Tibial nerve (tissue), 4 donors: Measurements from ENCODE around the gene CTBP2. TPM values are rescaled to one million over a fixed set of nuclear protein-coding genes. Genes with fewer than 3 reads are reported as not detected.
A peak's percentile ranks its signal among the peaks of the same experiment; 100 is the strongest.

ENCODE experiments used
- DNase-seq, 2 donors: peaks; one replicate each; pipeline ENCODE4 v3.0.0-alpha.2; 2019; ENCODE audit warnings: low spot score in 2 of 2
- H3K27ac ChIP-seq, 4 donors: fragments of 200-600 bp; sonication (generic) in 3 of 4; one replicate each; pipeline ENCODE4 v1.5.1; 2017 to 2019; ENCODE audit warnings: mild to moderate bottlenecking in 1 of 4
- H3K27me3 ChIP-seq, 2 donors: fragments of 200-600 bp; sonication (generic) in 1 of 2; one replicate each; pipeline versions ENCODE4 v1.5.1 to v1.6.0; 2017 to 2019
- H3K36me3 ChIP-seq, 3 donors: fragments of 200-600 bp; sonication (generic); one replicate each; pipeline ENCODE4 v1.5.1; 2018 to 2019
- H3K4me1 ChIP-seq, 4 donors: fragments of 200-600 bp; sonication (generic) in 3 of 4; one replicate each; pipeline ENCODE4 v1.5.1; 2017 to 2019
- H3K4me3 ChIP-seq, 4 donors: fragments of 200-600 bp; sonication (generic) in 3 of 4; one replicate each; pipeline ENCODE4 v1.5.1; 2017 to 2019; ENCODE audit warnings: mild to moderate bottlenecking in 1 of 4, moderate library complexity in 1 of 4
- H3K9me3 ChIP-seq, 4 donors: fragments of 200-600 bp; sonication (generic) in 3 of 4; one replicate each; pipeline ENCODE4 v1.5.1; 2017 to 2019
- EP300 ChIP-seq, 2 donors: sonication (generic); formaldehyde crosslinking; IDR thresholded peaks; one replicate each; pipeline ENCODE4 v1.6.1; 2017; ENCODE audit warnings: antibody characterized with exemption in 2 of 2, mild to moderate bottlenecking in 1 of 2
- POLR2A ChIP-seq, 2 donors: fragments of 450-650 bp; IDR thresholded peaks; one replicate each; pipeline ENCODE4 v1.6.1; 2017; ENCODE audit warnings: antibody characterized with exemption in 2 of 2, mild to moderate bottlenecking in 2 of 2, moderate library complexity in 2 of 2
- WGBS, 2 donors: methylation state at CpG; one replicate each; pipeline ENCODE4 v1.1.5; 2018; 5-methylcytosine and 5-hydroxymethylcytosine counted together
- total RNA-seq, 4 donors: library from RNA; depleted of rRNA; stranded (reverse); fragments of >200 nt; gene quantifications; one replicate each; pipeline ENCODE4 v1.1.0, GENCODE V29; 2016
- TF ChIP-seq, protein P1 (sequence below), 5 experiments: fragments of 200-600 bp in 3 of 5; fragments of 450-650 bp in 2 of 5; sonication (generic) in 3 of 5; IDR thresholded peaks; one replicate each; pipeline ENCODE4 v1.5.1; 2016 to 2019; ENCODE audit warnings: antibody characterized with exemption in 5 of 5, mild to moderate bottlenecking in 3 of 5, moderate library complexity in 2 of 5

CTBP2 gene
- total RNA-seq, 4 donors from 2014 or later, result 40.4 to 97.9 (median 62.3) TPM

- H3K27ac ChIP-seq, result peak overlapping the region in 2 of 4 donors; percentile 79 to 88
Observed at GRCh38 chr10:125014086-125014830, 146.1 kb downstream of the CTBP2 start.

DNA sequence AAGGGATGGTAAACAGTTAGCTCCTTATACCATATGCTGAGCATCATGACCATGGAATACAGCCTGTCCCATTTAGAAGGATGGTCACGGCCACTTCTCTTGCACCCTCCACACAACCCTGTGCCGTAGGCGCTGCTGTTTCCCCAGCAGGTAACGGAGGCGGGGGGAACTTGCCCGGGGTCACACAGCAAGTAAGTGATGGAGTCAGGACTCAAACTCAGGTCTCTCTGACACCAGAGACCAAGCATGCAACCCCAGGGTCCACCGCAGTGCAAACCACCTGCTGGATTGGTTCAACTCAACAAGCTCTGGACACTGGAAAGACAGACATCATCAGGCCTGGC lies 146.9 kb downstream of the CTBP2 start:
- TF ChIP-seq POLR2A (IDR thresholded peaks at IDR 0.05) (no peak), EP300 (IDR thresholded peaks at IDR 0.05) (no peak)
- TF ChIP-seq, protein P1, sequence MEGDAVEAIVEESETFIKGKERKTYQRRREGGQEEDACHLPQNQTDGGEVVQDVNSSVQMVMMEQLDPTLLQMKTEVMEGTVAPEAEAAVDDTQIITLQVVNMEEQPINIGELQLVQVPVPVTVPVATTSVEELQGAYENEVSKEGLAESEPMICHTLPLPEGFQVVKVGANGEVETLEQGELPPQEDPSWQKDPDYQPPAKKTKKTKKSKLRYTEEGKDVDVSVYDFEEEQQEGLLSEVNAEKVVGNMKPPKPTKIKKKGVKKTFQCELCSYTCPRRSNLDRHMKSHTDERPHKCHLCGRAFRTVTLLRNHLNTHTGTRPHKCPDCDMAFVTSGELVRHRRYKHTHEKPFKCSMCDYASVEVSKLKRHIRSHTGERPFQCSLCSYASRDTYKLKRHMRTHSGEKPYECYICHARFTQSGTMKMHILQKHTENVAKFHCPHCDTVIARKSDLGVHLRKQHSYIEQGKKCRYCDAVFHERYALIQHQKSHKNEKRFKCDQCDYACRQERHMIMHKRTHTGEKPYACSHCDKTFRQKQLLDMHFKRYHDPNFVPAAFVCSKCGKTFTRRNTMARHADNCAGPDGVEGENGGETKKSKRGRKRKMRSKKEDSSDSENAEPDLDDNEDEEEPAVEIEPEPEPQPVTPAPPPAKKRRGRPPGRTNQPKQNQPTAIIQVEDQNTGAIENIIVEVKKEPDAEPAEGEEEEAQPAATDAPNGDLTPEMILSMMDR (IDR thresholded peaks at IDR 0.05), result no peak
- 96% methylated on average over 7 of the region's 7 CpGs for WGBS, 2 donors
- H3K27me3 ChIP-seq, result no peaks in the 10 kb centered on the region
- DNase-seq, result no peak
- no peaks in the 10 kb centered on the region for H3K9me3 ChIP-seq
- no peak overlapping the region for H3K27ac ChIP-seq
- peaks cover 3 to 56% (median 44%) of the 10 kb centered on the region in 4 donors for H3K4me1 ChIP-seq
- no peak overlapping the region for H3K4me3 ChIP-seq
- no peaks in the 10 kb centered on the region for H3K36me3 ChIP-seq

More at GRCh38 chr10:125014086-125014830, 146.1 kb downstream of the CTBP2 start:
- Histone ChIP-seq H3K9me3 (no peaks in the 10 kb centered on the region), H3K36me3 (no peaks in the 10 kb centered on the region), H3K4me3 (no peak overlapping the region), H3K4me1 (peaks cover 3 to 63% (median 44%) of the 10 kb centered on the region in 4 donors), H3K27me3 (no peaks in the 10 kb centered on the region)
- TF ChIP-seq, protein P1 (IDR thresholded peaks at IDR 0.05), result no peak
- TF ChIP-seq EP300 (IDR thresholded peaks at IDR 0.05) (no peak), POLR2A (IDR thresholded peaks at IDR 0.05) (no peak)
- no peak for DNase-seq
- 62 to 70% methylated on average over 19 to 20 of the region's 20 CpGs for WGBS, 2 donors

DNA sequence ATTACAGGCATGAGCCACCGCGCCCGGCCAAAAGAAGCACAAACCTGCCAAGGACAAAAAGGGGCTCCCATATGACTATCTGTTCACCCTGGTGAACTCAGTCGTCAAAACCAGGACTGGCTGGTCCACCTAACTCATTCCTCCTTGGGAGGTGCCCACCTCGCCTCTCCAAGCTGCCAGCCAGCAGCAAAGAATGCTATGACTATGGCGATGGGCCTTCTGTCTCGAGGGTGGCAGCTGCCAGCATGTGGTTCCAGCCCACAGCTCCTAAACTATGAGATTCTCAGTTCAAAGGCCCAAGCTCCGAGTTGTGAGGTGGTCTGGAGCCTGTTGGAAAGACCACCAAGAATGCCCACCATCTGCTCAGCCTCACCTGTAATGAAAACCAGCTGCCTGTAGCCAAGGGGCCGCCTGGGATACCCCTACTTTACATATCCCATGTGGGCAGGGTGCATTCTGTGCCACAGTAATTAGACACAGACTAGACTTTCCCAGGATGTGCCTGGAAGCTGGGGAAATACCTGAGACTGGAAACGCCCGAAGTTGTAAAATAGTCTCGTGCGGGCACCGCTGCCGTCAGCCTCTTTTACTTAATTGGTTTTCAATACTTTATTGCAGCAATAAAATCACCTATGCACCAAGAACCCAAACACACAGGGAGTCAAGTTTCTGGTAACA lies 147.4 kb downstream of the CTBP2 start:
- H3K9me3 ChIP-seq, result no peaks in the 10 kb centered on the region
- no peak for DNase-seq
- no peaks in the 10 kb centered on the region for H3K36me3 ChIP-seq
- 92 to 93% methylated on average over 11 to 15 of the region's 15 CpGs for WGBS, 2 donors
- peaks cover 3 to 51% (median 42%) of the 10 kb centered on the region in 4 donors for H3K4me1 ChIP-seq
- TF ChIP-seq, protein P1 (IDR thresholded peaks at IDR 0.05), result no peak
- TF ChIP-seq POLR2A (IDR thresholded peaks at IDR 0.05), result no peak
- peak overlapping the region in 2 of 4 donors; percentile 18 to 26 for H3K27ac ChIP-seq
- H3K27me3 ChIP-seq, result no peaks in the 10 kb centered on the region
- H3K4me3 ChIP-seq, result no peak overlapping the region

DNA sequence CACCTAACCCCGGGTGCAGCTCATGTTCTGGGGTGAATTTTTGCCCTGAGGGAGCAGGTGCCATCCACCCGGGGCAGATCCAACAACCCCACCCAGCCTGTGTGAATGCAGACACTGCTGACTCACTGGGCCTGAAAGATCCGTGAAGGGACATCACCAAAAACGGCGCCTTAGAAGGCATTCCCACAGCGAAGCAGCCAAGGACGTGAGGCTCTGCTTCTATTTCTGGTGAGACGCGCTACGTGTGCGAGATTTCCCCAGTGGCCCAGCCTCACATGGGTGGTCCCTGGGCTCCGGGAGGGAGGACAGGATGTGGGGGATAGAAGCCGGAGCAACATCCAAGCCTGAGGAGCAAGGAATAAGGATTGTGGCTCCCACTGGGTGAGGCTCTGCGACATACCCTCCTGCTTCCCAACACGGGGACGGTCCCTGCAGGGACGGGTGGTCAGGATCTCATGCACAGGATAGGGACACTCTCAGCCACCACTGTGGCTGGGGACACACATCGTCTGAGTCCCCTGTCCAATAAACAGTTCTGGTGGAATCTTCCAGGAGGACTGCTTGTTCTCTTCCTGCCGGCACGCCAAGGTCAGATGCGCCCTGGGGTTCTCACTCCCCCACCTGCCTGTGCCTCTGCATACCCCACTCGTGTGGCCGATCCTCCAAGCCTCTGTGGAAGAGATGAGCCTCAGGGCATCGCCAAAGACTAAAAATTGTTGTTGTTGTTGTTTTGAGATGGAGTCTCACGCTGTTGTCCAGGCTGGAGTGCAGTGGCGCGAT lies 148.2 kb downstream of the CTBP2 start:
- H3K9me3 ChIP-seq, result no peaks in the 10 kb centered on the region
- peak in 1 of 2 donors; percentile 27 for TF ChIP-seq EP300 (IDR thresholded peaks at IDR 0.05)
- TF ChIP-seq, protein P1 (IDR thresholded peaks at IDR 0.05), result no peak
- WGBS, 2 donors, result 83 to 86% methylated on average over 27 of the region's 27 CpGs
- peaks cover 3 to 47% (median 33%) of the 10 kb centered on the region in 4 donors for H3K4me1 ChIP-seq
- H3K4me3 ChIP-seq, result no peak overlapping the region
- DNase-seq, result no peak
- no peaks in the 10 kb centered on the region for H3K27me3 ChIP-seq
- peak overlapping the region in 2 of 4 donors; percentile 26 to 39 for H3K27ac ChIP-seq
- no peaks in the 10 kb centered on the region for H3K36me3 ChIP-seq
